Measurements from ENCODE around the gene VMO1. TPM values are rescaled to one million over a fixed set of nuclear protein-coding genes. Genes with fewer than 3 reads are reported as not detected.

VMO1 gene
- total RNA-seq, 1 donor from 2014 or later: not detected

Other genes with a start within 250 kb of the VMO1 start
- gene MYBBP1A, start 231.0 kb downstream of the VMO1 start, total RNA-seq: 186 and 195 TPM in 2 replicates
- not detected in 2 replicates for gene GGT6, start 225.8 kb downstream of the VMO1 start, total RNA-seq
- gene SMTNL2, start 201.8 kb downstream of the VMO1 start, total RNA-seq: not detected in 2 replicates
- not detected in 2 replicates for gene ALOX15, start 144.7 kb downstream of the VMO1 start, total RNA-seq
- 130 and 145 TPM in 2 replicates for gene PELP1, start 82.2 kb downstream of the VMO1 start, total RNA-seq
- 202 and 204 TPM in 2 replicates for gene ARRB2, start 75.7 kb downstream of the VMO1 start, total RNA-seq
- 21.9 and 23.7 TPM in 2 replicates for gene MED11, start 54.9 kb downstream of the VMO1 start, total RNA-seq
- gene ZMYND15, start 46.5 kb downstream of the VMO1 start, total RNA-seq: 0.18 TPM in 1 of 2 replicates, not detected in the other
- 3.7 and 7.0 TPM in 2 replicates for gene CXCL16, start 46.4 kb downstream of the VMO1 start, total RNA-seq
- not detected in 2 replicates for gene TM4SF5, start 14.5 kb downstream of the VMO1 start, total RNA-seq
- not detected in 2 replicates for gene GLTPD2, start 2.6 kb upstream of the VMO1 start, total RNA-seq
- 205 and 208 TPM in 2 replicates for gene PSMB6, start 9.8 kb upstream of the VMO1 start, total RNA-seq
- gene PLD2, start 20.8 kb upstream of the VMO1 start, total RNA-seq: 16.7 and 22.2 TPM in 2 replicates
- 66.5 and 67.5 TPM in 2 replicates for gene MINK1, start 47.0 kb upstream of the VMO1 start, total RNA-seq
- 1.3 and 1.8 TPM in 2 replicates for gene C17orf107, start 113.2 kb upstream of the VMO1 start, total RNA-seq
- 0.52 and 0.61 TPM in 2 replicates for gene CHRNE, start 116.7 kb upstream of the VMO1 start, total RNA-seq
- not detected in 2 replicates for gene GP1BA, start 145.9 kb upstream of the VMO1 start, total RNA-seq
- 111 and 116 TPM in 2 replicates for gene SLC25A11, start 153.7 kb upstream of the VMO1 start, total RNA-seq
- gene RNF167, start 153.9 kb upstream of the VMO1 start, total RNA-seq: 138 and 140 TPM in 2 replicates
- 1,423 and 1,429 TPM in 2 replicates for gene PFN1, start 162.2 kb upstream of the VMO1 start, total RNA-seq
- 42.5 and 44.5 TPM in 2 replicates for gene ENO3, start 164.8 kb upstream of the VMO1 start, total RNA-seq
- 66.5 and 69.5 TPM in 2 replicates for gene SPAG7, start 181.5 kb upstream of the VMO1 start, total RNA-seq
- gene CAMTA2, start 201.3 kb upstream of the VMO1 start, total RNA-seq: 98.5 and 103 TPM in 2 replicates
- gene INCA1, start 211.2 kb upstream of the VMO1 start, total RNA-seq: 0.34 and 0.37 TPM in 2 replicates
- 68.4 and 71.3 TPM in 2 replicates for gene KIF1C, start 211.6 kb upstream of the VMO1 start, total RNA-seq
- gene SLC52A1, start 249.1 kb upstream of the VMO1 start, total RNA-seq: 0.20 and 0.23 TPM in 2 replicates

Data from activated T-helper 1 cell treated with anti-CD3 and anti-CD28 coated beads, Interleukin-12 subunit alpha, Interleukin-12 subunit beta, Interleukin-2, Interleukin-4 antibody, amounts not matched to agents 30 ng/mL and 10 ng/mL and 1 ng/mL, durations not matched to agents 14 hours and 24 hours and 36 hours (primary cell).